ENCODE measurements around the gene REEP2. TPM values are rescaled to one million over a fixed set of nuclear protein-coding genes. Genes with fewer than 3 reads are reported as not detected.

Gene REEP2
- total RNA-seq, 2 experiments from 2014 or later: 6.1 to 10.9 TPM

DNA sequence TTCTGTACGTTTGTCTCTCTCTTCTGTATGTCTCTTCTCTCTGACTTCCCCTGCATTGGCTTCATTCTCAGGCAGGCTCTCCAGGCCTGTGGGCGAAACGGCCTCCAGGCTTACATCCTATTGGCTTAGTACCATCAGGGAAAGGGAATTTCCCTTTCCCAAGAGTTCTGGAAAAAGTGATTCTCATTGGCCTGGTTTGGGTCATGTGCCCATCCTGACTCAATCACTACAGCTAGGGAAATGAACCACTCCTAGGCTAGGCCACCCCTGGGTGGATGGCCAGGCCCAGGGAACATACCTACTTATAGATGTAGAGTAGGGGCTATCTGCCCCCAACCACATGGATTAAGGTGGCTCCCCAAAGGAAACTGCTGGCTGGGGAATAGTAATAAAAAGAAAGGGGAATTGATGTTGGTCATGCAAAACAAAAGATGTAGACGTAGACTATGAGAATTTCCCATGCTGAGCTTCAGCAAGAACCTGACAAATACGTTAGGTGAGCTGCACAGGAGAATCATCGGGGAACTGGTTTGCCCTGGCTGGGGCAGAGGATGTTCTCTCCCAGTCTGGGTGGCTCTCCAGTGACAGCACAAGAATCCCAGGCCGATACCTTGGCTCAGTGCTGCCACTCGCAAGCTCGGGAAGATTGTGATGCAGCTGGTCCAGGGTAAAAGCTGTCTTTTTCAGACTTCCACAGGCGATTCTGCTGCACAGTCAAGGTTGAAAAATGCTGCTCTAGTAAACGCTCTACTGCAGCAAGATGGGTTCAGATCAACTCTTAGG lies 22.7 kb downstream of the REEP2 start:
- no peak overlapping the region for H3K4me3 Mint-ChIP-seq
- peaks cover 43% of the 10 kb centered on the region for H3K4me1 Mint-ChIP-seq (ENCODE audit: low read depth)
- H3K36me3 Mint-ChIP-seq: peaks cover 6% of the 10 kb centered on the region
- CTCF ChIA-PET: interaction anchor here (1.5 to 5.0 kb wide), 3 partner anchors 12 to 109 kb away, joined by 3 to 30 read pairs (median 25); partner anchors contain the start of genes KDM3B and REEP2
- no peaks in the 10 kb centered on the region for H3K27me3 Mint-ChIP-seq
- no peak overlapping the region for H3K27ac Mint-ChIP-seq
- POLR2A ChIA-PET: interaction anchor here (2.7 kb wide), 1 partner anchor 82 kb away, joined by 10 read pairs; the partner anchor contains the start of gene ETF1
- H3K9me3 Mint-ChIP-seq: no peaks in the 10 kb centered on the region
- no peak for DNase-seq
- intact Hi-C loops (cut with micrococcal nuclease): no loop called here

DNA sequence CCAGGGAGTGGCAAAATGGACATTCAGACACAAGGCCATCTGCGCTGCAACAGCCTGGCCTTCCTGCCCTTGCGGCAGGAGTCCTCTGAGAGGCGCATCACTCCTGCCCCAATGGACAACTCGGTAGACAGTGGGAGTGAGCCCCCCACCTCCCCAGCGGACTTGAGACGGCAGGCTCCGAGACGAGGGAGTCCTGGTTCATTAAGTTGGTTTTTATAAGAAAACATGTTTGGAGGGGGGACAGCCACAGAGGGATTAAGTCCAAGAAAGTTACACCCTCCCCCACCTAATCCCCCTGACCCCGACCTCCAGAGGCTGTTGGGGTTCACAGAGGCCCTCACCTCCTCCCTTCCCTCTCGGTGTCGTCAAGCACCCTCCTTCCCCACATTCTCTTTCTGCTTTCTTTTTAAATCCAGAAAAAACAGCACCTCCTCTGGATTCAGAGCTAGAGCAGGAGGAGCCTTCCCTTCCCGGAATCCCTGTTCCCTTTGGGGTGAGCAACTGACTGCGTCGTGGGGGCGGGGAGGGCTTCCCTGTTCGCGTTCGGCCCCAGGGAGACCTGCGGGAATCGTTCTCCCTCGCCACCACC lies 24.7 kb downstream of the REEP2 start:
- Mint-ChIP-seq H3K36me3 (peaks cover 25% of the 10 kb centered on the region), H3K27me3 (no peaks in the 10 kb centered on the region), H3K4me1 (ENCODE audit: low read depth) (peaks cover 52% of the 10 kb centered on the region), H3K27ac (peak overlapping the region; percentile 95), H3K9me3 (no peaks in the 10 kb centered on the region), H3K4me3 (peak overlapping the region; percentile 83)
- ChIA-PET CTCF (interaction anchor here (1.5 to 5.1 kb wide), 6 partner anchors 9 to 111 kb away, joined by 3 to 56 read pairs (median 22); partner anchors contain the start of genes ETF1, KDM3B and REEP2), POLR2A (interaction anchor here (1.1 to 4.7 kb wide), 3 partner anchors 25 to 286 kb away, joined by 3 to 33 read pairs (median 5); partner anchors contain the start of genes ETF1 and REEP2)
- intact Hi-C loops (cut with micrococcal nuclease): loop anchor here (1.0 to 2.0 kb wide), 6 partner anchors 25 to 829 kb away; partner anchors contain the start of genes CDC25C, HNRNPA0, HSPA9 and MATR3
- no peak for DNase-seq

DNA sequence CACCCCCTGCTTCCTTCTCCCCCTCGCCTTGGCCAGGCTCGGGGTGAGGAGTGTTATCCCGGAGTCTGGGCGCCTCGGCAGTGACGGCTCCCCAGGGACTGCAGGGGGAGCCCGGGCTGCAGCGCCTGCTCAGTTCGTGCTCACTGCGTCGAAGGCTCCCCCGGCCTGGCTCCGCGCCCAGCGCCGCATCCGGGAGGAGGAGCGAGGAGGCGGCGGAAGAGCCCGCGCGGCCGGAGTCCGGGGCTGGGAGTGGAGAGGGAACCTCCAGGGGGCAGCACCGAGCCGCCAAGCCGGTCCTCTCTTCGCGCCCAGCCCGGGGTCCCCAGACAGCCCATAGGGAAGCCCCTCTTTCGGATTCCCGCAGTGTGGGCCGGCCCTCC lies 25.1 kb downstream of the REEP2 start:
- peaks cover 50% of the 10 kb centered on the region for H3K4me1 Mint-ChIP-seq (ENCODE audit: low read depth)
- peak overlapping the region; percentile 83 for H3K4me3 Mint-ChIP-seq
- no peaks in the 10 kb centered on the region for H3K27me3 Mint-ChIP-seq
- POLR2A ChIA-PET: interaction anchor here (1.6 to 4.7 kb wide), 3 partner anchors 26 to 79 kb away, joined by 5 to 33 read pairs (median 16); partner anchors contain the start of genes ETF1 and REEP2
- H3K9me3 Mint-ChIP-seq: no peaks in the 10 kb centered on the region
- CTCF ChIA-PET: interaction anchor here (1.2 to 5.1 kb wide), 9 partner anchors 10 to 111 kb away, joined by 4 to 56 read pairs (median 11); partner anchors contain the start of genes ETF1, KDM3B and REEP2
- peak; percentile 95 for DNase-seq
- peak overlapping the region; percentile 95 for H3K27ac Mint-ChIP-seq
- peaks cover 27% of the 10 kb centered on the region for H3K36me3 Mint-ChIP-seq
- intact Hi-C loops (cut with micrococcal nuclease): loop anchor here (1.0 to 2.0 kb wide), 6 partner anchors 25 to 829 kb away; partner anchors contain the start of genes CDC25C, HNRNPA0, HSPA9 and MATR3

DNA sequence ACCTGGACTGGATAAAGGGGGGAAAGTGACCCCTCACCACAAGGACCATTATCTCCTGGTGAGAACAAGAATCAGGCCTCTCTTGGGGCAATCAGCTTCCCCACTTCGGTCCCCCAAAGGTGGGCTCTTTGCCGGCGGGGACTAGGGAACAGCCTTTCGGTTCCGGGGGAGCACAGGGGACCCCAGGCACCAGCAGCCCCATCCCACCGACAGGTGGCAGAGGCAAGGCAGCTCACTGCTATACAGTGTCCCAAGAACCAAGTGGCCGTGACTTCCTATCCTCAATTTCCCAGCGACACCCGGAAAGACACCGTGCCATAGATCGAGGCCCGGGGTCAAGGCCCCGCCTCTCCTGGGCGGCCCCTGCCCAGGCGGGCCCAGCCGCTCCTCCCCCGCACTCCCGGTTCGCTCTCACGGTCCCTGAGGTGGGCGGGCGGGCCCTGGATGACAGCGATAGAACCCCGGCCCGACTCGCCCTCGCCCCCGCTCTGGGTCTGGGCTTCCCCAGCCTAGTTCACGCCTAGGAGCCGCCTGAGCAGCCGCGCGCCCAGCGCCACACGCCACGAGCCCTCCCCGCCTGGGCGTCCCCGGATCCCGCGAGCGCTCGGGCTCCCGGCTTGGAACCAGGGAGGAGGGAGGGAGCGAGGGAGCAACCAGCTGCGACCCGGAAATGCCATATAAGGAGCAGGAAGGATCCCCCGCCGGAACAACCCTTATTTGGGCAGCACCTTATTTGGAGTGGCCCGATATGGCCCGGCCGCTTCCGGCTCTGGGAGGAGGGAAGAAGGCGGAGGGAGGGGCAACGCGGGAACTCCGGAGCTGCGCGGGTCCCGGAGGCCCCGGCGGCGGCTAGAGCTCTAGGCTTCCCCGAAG lies 25.8 kb downstream of the REEP2 start:
- ChIA-PET POLR2A (interaction anchor here (0.5 to 4.7 kb wide), 20 partner anchors 13 to 678 kb away, joined by 3 to 33 read pairs (median 4); partner anchors contain the start of genes BRD8, CDC23, ETF1 and HSPA9), CTCF (interaction anchor here (0.7 to 5.1 kb wide), 15 partner anchors 10 to 823 kb away, joined by 3 to 56 read pairs (median 6); partner anchors contain the start of genes ETF1, HSPA9, KDM3B and REEP2)
- intact Hi-C loops (cut with micrococcal nuclease): loop anchor here (1.0 to 2.0 kb wide), 9 partner anchors 26 to 828 kb away; partner anchors contain the start of genes BRD8, CDC25C, ETF1 and HNRNPA0
- Mint-ChIP-seq H3K27ac (peak overlapping the region; percentile 95), H3K27me3 (no peaks in the 10 kb centered on the region), H3K36me3 (peaks cover 25% of the 10 kb centered on the region), H3K4me3 (peak overlapping the region; percentile 83), H3K4me1 (ENCODE audit: low read depth) (peaks cover 43% of the 10 kb centered on the region), H3K9me3 (no peaks in the 10 kb centered on the region)
- peak; percentile 98 for DNase-seq

DNA sequence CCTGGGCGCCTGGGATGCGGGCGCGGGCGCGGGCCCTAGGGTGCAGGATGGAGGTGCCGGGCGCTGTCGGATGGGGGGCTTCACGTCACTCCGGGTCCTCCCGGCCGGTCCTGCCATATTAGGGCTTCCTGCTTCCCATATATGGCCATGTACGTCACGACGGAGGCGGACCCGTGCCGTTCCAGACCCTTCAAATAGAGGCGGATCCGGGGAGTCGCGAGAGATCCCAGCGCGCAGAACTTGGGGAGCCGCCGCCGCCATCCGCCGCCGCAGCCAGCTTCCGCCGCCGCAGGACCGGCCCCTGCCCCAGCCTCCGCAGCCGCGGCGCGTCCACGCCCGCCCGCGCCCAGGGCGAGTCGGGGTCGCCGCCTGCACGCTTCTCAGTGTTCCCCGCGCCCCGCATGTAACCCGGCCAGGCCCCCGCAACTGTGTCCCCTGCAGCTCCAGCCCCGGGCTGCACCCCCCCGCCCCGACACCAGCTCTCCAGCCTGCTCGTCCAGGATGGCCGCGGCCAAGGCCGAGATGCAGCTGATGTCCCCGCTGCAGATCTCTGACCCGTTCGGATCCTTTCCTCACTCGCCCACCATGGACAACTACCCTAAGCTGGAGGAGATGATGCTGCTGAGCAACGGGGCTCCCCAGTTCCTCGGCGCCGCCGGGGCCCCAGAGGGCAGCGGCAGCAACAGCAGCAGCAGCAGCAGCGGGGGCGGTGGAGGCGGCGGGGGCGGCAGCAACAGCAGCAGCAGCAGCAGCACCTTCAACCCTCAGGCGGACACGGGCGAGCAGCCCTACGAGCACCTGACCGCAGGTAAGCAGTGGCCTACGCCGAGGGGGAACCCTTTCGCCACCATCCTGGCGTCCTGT lies 26.6 kb downstream of the REEP2 start, which contains the start of gene EGR1:
EGR1 (plus strand) TSS at position 219 of the 864 bp plus-strand sequence; CDS start at position 502, 283 bp downstream.
- H3K4me3 Mint-ChIP-seq: peak within 1 kb of the TSS; percentile 83
- peaks cover 35% of the 10 kb centered on the region for H3K4me1 Mint-ChIP-seq (ENCODE audit: low read depth)
- DNase-seq: peak; percentile 94
- intact Hi-C loops (cut with micrococcal nuclease): loop anchor here (1.0 to 2.0 kb wide), 6 partner anchors 27 to 827 kb away; partner anchors contain the start of genes BRD8, CDC25C, ETF1 and MATR3
- H3K27ac Mint-ChIP-seq: peak within 1 kb of the TSS; percentile 95
- POLR2A ChIA-PET: interaction anchor here (0.5 to 4.7 kb wide), 22 partner anchors 14 to 677 kb away, joined by 3 to 33 read pairs (median 4); partner anchors contain the start of genes BRD8, CDC23, ETF1 and HSPA9
- H3K36me3 Mint-ChIP-seq: peaks cover 25% of the 10 kb centered on the region
- CTCF ChIA-PET: interaction anchor here (0.7 to 5.1 kb wide), 15 partner anchors 11 to 822 kb away, joined by 3 to 56 read pairs (median 6); partner anchors contain the start of genes ETF1, HSPA9, KDM3B and REEP2
- no peaks in the 10 kb centered on the region for H3K27me3 Mint-ChIP-seq
- no peaks in the 10 kb centered on the region for H3K9me3 Mint-ChIP-seq

DNA sequence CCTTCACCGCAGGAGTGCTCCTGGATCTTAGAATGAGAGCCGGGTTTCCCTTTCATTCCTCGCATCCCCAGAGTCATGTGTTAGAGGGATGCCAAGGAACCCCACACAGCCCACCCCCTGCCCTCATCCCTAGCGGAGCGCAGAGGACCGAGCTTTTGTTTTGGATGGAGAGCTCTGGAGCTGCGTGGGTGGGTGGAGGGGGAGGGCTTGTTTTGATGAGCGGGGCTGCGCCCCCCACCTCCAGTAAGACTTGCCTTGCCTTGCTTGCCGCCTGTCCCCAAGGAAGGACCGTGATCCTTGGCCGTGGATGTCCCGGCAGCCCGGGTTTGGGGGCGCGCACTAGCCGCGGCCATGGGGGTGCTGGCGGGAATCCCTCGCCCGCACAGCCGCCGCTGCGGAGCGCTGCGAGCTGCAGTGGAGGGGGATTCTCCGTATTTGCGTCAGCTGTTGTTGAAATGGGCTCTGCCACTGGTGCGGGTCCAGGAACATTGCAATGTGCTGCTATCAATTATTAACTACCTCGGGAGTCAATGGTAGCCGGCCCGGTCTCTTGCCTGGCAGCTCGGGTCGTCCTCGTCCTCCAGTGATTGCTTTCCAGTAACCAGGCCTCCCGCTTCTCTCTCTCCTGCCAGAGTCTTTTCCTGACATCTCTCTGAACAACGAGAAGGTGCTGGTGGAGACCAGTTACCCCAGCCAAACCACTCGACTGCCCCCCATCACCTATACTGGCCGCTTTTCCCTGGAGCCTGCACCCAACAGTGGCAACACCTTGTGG lies 27.5 kb downstream of the REEP2 start:
- peak; percentile 38 for DNase-seq
- intact Hi-C loops (cut with micrococcal nuclease): no loop called here
- no peaks in the 10 kb centered on the region for H3K27me3 Mint-ChIP-seq
- H3K36me3 Mint-ChIP-seq: peaks cover 25% of the 10 kb centered on the region
- peaks cover 27% of the 10 kb centered on the region for H3K4me1 Mint-ChIP-seq (ENCODE audit: low read depth)
- no peak overlapping the region for H3K27ac Mint-ChIP-seq
- CTCF ChIA-PET: interaction anchor here (1.9 to 5.1 kb wide), 5 partner anchors 16 to 252 kb away, joined by 4 to 56 read pairs (median 18); partner anchors contain the start of gene ETF1
- H3K4me3 Mint-ChIP-seq: peak overlapping the region; percentile 83
- no peaks in the 10 kb centered on the region for H3K9me3 Mint-ChIP-seq
- POLR2A ChIA-PET: interaction anchor here (0.6 to 4.7 kb wide), 10 partner anchors 17 to 247 kb away, joined by 3 to 33 read pairs (median 4); partner anchors contain the start of gene ETF1

DNA sequence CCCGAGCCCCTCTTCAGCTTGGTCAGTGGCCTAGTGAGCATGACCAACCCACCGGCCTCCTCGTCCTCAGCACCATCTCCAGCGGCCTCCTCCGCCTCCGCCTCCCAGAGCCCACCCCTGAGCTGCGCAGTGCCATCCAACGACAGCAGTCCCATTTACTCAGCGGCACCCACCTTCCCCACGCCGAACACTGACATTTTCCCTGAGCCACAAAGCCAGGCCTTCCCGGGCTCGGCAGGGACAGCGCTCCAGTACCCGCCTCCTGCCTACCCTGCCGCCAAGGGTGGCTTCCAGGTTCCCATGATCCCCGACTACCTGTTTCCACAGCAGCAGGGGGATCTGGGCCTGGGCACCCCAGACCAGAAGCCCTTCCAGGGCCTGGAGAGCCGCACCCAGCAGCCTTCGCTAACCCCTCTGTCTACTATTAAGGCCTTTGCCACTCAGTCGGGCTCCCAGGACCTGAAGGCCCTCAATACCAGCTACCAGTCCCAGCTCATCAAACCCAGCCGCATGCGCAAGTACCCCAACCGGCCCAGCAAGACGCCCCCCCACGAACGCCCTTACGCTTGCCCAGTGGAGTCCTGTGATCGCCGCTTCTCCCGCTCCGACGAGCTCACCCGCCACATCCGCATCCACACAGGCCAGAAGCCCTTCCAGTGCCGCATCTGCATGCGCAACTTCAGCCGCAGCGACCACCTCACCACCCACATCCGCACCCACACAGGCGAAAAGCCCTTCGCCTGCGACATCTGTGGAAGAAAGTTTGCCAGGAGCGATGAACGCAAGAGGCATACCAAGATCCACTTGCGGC lies 28.2 kb downstream of the REEP2 start:
- ChIA-PET CTCF (interaction anchor here (3.0 to 5.1 kb wide), 3 partner anchors 17 to 76 kb away, joined by 18 to 56 read pairs (median 33); partner anchors contain the start of gene ETF1), POLR2A (interaction anchor here (1.9 to 4.7 kb wide), 2 partner anchors 76 to 99 kb away, joined by 4 to 33 read pairs; partner anchors contain the start of gene ETF1)
- Mint-ChIP-seq H3K9me3 (no peaks in the 10 kb centered on the region), H3K27ac (peak overlapping the region; percentile 50), H3K4me1 (ENCODE audit: low read depth) (peaks cover 23% of the 10 kb centered on the region), H3K36me3 (peaks cover 25% of the 10 kb centered on the region), H3K4me3 (peak overlapping the region; percentile 83), H3K27me3 (no peaks in the 10 kb centered on the region)
- intact Hi-C loops (cut with micrococcal nuclease): no loop called here
- no peak for DNase-seq

DNA sequence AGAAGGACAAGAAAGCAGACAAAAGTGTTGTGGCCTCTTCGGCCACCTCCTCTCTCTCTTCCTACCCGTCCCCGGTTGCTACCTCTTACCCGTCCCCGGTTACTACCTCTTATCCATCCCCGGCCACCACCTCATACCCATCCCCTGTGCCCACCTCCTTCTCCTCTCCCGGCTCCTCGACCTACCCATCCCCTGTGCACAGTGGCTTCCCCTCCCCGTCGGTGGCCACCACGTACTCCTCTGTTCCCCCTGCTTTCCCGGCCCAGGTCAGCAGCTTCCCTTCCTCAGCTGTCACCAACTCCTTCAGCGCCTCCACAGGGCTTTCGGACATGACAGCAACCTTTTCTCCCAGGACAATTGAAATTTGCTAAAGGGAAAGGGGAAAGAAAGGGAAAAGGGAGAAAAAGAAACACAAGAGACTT lies 28.9 kb downstream of the REEP2 start:
- H3K36me3 Mint-ChIP-seq: peaks cover 25% of the 10 kb centered on the region
- ChIA-PET POLR2A (no interaction called here), CTCF (interaction anchor here (5.1 kb wide), 1 partner anchor 36 kb away, joined by 33 read pairs; no protein-coding TSS in a partner anchor)
- peaks cover 23% of the 10 kb centered on the region for H3K4me1 Mint-ChIP-seq (ENCODE audit: low read depth)
- no peak for DNase-seq
- H3K9me3 Mint-ChIP-seq: no peaks in the 10 kb centered on the region
- H3K27me3 Mint-ChIP-seq: no peaks in the 10 kb centered on the region
- H3K27ac Mint-ChIP-seq: peak overlapping the region; percentile 50
- peak overlapping the region; percentile 83 for H3K4me3 Mint-ChIP-seq
- intact Hi-C loops (cut with micrococcal nuclease): no loop called here
